GM18858 (cell line): Measurements from ENCODE around the gene C2orf68.
"Not testable (repeated sequence)": the region's sequence is repeated elsewhere in the genome, so short reads cannot be mapped to it uniquely, and the experiment has no call there.

Source experiments
- ATAC-seq: cut with Tn5 transposase; IDR thresholded peaks from one replicate; pipeline ENCODE4 v1.9.1; 2021; ENCODE audit not compliant: unreplicated experiment

Gene C2orf68

GRCh38 chr2:85631316-85631715, 19.4 kb upstream of the C2orf68 start:
- no peak for ATAC-seq

DNA sequence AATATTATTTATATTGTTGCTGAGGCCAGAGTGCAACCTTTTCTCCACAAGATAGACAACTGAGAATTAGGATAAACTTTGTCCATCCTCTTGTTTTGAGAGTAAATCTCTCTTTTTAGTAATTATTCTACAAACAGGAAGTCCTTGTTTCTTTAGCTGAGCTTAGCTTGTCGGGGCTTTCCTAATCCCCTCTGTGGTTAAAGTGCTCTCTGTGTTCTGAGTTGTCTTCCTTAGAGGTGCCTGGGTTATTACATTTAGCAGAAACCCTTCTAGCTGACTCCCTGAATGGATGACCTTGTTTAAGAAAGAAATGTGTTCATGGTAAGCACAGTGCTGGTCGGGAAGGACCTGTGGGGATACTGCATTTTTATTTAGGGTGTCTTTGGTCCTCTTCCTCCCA, 16.8 kb upstream of the C2orf68 start:
- no peak for ATAC-seq

DNA sequence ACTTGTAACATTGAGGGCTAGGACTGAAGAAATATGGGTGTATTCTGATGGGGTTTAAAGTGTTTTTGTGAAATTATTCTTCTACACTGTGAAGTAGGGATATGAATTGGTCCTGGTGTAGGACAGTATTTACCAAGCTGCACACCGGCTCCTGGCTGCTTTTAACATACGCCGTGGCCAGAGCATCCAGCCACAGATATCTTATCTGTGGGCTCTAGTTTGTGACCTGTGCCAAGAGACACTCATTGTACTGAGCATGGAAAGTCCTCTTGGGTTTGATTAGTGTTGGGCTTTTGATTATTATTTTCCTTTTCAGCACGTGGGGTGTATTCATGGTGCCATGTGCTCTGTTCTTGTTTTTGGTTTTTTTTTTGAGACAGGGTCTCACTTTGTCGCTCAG, 12.1 kb upstream of the C2orf68 start:
- ATAC-seq, result no peak

DNA sequence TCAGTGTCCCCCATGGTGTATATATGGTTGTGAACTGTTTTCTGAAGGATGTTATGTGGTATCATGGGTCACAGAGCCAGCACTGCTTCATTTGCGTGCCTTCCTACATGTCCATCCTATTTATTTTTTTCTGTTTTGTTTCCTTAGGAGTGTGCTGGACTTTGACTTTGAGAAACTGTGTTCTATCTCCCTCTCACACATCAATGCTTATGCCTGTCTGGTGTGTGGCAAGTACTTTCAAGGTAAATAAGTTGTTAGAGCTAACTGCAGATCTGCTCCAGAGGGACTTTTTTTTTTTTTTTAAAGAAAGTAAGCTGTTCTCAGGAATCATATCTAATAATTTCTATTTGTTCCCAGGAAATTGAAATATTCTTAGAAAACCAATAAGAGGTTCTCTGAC, 9.5 kb upstream of the C2orf68 start:
- no peak for ATAC-seq

GRCh38 chr2:85619617-85620016, 7.8 kb upstream of the C2orf68 start:
- ATAC-seq, result no peak

DNA sequence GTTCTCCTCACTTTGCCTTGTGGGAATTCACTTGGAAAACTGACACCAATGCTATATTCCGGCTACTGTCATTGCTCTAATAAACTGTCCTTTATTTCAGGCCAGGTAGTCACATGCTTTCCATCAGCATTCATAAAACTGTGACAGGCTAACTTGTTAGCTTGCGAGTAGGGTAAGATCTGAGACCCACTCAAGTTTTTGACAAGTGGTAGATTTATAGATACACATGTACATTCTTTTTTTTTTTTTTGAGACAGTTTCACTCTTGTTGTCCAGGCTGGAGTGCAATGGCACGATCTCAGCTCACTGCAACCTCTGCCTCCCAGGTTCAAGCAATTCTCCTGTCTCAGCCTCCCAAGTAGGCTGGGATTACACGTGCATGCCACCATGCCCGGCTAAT, 5.9 kb upstream of the C2orf68 start:
- not testable (repeated sequence) for ATAC-seq

DNA sequence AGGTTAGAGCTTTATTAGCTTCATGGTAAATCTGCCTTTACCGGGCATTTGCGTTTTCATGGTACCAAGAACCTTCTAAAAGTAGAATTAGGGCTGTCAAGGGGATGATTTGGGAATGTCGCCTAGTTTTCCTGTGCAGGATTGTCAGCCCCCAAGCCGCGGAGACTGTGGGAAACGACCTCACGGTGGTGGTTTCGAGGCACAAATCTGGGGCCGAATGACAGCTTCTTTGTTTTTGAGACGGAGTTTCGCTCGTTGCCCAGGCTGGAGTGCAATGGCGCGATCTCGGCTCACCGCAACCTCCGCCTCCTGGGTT, 3.5 kb upstream of the C2orf68 start:
- ATAC-seq, result no peak

GRCh38 chr2:85614757-85615156, 2.9 kb upstream of the C2orf68 start:
- ATAC-seq, result not testable (repeated sequence)

- ATAC-seq, result no peak
These were observed 2.0 kb upstream of the C2orf68 start for GRCh38 chr2:85613717-85614515.

GRCh38 chr2:85611217-85611704, 605 bp downstream of the C2orf68 start:
- no peak for ATAC-seq

DNA sequence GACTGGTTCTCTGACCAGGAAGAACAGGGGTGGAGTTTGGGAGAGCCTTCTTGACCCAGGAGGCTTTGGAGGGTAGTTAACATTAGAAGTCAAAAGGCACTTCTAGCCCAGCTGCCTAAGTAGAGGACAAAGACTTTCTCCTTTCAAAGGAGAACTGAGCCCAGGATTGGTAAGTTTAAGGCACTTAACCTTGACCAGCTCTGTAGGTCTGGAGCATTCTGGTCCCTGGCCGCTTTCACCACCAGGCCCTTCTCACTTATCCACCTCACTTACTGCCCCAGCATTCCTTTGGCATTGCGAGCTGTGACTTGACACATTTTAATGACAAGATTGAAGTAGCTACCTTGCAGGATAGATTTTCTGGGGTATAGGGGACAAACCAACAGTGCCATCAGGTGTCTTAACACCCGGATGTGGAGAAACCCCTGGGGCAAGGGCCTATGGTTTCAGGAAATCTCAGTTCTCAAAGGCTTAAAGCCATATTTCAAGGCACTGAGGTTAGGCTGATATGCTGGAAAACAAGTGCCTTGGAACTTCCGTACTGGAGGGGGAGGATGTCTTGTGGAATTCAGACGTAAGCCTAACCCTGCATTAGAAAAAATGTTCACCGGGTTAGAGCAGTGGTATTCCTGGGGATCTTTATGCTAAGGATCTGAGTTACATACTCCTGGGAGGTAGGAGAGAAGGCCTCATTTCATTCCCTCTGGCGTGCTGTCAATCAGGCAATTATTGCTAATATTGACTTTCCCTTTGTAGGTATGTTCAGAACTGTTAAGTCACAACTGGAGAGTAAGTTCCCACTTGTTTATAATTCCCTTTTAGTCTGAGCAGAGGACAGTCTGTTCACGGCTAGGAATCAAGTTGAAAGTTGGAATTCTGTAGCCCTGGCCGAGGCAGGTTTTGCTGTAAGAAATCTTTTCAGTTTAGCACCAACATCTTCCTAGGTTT, 4.3 kb downstream of the C2orf68 start:
- ATAC-seq, result no peak

DNA sequence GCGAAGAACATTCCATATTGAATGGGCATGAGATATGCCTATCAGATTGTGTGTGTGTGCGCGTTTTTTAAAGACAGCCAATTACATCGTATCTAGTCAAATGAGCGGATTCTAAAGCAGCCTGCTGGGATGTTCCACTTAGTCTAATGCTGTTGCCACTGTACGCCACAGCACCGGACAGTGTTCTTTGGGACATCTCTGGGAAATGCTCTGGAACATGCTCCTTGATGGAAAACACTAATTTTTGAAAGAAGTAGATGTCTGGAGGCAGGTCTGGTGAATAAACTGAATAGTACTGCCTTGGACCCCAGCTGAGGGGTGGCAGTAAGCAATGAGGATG, 5.8 kb downstream of the C2orf68 start:
- ATAC-seq, result no peak

DNA sequence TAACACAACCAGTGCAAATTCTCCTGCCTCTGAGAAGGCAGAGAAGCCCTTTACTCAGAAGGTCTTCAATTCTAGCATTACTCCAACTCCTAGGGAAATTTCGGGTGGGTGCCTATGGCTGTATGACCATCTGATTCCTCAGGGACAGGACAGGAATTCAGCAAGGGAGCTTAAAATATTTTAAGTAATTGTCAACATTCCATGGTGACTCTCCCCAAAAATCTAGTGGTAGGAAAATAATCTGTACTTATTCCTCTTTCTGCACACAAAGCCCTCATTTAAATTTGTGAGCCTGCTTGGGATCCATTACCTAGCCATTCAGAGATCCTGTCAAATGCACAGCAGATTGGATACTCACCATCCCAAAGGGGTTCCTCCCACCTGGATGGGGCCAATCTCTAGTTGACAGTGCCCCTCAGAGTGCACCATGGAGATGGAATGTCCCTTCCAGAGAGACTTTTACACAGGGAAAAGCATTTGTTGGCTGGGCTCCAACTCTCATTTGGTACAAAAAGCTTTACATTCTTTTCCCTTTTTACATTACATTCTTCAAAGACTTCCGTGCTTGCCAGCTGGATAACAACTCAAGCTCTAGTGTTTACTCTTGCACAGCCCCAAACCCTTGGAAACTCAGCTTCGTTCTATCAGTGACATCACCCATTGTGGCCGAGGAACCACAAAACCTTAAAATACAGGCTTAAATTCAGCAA, 6.3 kb downstream of the C2orf68 start:
- no peak for ATAC-seq

DNA sequence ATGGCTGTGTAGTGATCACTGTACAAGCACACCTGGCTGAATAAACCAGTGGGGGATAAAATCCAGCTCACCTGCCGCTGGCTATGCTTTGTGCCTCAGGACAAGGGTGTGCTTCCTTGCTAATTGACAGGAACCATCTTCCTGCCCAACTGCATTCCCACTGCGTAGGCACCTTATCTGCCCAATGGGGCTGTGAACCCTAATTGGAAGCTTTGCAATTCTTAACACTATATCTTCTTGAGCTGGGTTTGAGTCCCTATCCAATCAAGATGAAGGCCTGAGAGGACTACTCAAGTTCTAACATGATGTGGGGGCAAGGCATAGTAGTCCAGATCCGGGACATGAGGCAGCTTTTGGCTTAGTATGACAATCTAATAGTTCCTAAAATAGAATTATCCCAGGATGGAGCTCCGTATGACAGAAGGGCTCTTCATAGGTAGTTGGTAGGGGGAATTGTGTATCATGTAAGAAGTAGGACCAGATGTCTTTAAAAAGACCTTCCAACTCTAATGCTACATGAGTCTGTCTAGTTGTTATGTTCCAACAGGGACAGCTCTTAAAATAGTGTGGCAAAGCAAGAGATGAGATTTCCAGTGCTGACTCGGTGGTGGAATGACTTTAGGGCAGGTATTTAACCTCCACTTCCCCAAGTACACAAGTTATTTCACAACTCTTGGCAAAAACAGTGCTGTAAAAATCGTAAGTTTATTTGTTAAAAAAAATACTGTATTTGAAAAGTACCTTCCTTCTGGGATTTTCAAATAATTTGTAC, 7.1 kb downstream of the C2orf68 start:
- no peak for ATAC-seq

DNA sequence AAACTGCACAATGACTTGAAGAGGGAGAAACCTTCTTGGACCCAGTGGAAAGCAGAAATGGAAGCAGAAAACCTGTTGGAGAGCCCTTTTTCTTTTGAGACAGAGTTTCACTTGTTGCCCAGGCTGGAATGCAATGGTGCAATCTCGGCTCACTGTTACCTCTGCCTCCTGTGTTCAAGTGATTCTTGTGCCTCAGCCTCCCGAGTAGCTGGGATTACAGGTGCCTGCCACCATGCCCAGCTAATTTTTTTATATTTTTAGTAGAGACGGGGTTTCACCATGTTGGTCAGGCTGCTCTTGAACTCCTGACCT, 7.8 kb downstream of the C2orf68 start:
- not testable (repeated sequence) for ATAC-seq

DNA sequence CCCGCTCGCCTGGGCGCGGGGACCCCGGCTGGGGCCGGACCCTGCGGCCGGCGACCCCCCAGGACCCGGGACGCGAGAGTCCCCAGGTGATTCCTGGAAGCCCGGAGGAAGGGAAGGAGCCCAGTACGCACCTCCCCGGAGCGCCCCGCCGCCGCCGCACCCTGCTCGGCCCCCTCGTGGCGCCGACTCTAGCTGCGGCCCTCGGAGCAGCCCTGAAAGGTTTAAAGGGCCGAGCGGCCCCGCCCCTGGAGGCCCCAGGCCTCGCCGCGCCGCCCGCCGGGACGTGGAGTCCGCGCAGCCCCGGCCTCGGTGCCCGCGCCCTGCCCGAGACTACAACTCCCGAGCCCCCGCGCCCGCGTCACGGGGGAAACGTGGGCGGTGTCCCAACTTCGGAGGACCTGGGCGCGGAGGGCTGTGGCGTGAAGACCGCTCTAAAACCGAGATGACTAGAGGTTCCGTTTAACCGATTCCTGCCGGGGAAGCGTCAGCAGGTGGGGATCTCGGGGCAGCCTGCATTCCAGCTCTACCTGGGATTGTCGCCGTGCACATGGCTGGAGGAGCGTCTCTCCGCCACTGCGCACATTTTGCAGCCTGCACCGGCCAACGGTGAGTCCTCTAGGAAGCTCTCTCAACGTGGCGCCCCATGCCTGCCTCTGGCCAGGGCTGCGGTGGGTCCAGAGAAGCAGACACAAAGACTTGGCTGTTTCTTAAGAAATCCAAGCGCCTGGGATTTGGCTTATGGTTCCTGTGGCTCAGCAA, 9.2 kb downstream of the C2orf68 start, which contains the start of gene TMEM150A:
Gene TMEM150A (minus strand): TSS at position 223 of the 759 bp plus-strand sequence. CDS start 750 bp downstream, outside the sequence.
- ATAC-seq, result peak; percentile 87

DNA sequence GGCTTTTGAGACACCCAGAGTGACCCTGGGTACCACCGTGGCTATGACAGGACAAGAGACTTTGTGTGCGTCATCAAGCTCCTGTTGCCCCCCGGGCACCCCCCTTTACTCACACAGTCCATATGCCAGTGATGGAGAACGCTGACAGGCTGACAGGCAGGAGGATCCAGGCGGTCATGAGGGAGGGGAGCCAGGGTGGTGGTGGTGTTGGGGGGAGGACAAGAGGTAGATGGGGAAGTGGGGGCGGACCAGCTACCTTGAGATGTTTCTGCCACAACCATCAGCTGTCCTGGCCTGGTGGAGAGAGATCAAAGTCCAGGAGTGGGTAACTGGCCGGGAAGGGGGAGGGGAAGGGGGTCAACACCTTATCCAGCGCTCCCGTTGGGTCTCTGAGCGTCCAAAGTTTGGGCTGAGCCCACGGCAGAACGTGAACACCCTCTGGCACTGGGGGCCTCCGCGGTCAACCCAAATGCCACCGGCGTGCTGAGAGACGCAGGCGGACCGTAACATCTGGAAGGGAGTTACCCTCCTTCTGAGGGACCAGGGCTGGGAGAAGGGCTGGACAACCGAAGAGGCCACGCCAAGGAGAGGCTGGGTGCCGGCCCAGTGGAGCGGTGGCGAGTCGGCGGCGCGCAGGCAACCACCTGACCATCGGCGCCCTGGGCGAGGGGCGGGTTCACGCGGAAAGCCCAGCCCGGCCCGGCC, 9.9 kb downstream of the C2orf68 start:
- ATAC-seq, result peak; percentile 21

DNA sequence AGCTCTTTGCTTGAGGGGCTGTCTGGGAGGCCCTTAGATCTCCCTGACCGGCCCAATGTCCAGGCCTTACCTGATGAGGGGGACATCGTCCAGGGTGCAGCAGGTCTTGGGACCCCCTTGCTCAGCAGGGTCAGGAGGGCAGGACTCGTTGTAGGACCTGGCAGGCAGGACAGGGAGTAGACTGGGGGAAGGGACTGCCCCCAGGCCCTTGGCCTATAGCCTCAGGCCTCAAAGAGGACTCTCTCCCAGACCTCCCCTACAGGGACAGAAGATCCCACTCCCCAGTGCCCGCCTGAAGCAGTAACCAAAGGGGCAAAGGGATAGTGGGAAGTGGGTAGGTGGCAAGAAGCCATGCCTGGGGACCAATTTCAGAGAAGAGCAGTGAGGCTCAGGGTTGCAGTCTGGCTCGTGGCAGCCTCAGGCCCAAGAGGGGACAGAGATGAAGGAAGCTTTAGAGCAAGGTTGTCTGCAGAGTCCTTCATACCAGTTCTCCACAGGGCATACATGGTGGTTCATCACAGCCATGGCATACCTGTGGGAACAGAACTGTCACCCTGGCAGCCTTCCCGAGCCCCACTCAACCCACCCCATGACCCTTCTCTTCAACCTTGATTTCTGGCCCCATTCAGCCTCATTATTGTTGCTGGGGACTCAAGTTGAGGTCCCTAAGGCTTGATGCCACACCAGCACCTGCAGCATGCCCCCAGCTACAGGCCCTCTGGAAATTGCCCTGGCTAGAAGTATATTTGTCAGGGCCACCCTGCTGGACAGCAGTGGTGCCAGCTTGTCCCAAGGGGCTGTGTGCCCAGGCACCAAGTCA, 10.7 kb downstream of the C2orf68 start:
- ATAC-seq, result no peak

DNA sequence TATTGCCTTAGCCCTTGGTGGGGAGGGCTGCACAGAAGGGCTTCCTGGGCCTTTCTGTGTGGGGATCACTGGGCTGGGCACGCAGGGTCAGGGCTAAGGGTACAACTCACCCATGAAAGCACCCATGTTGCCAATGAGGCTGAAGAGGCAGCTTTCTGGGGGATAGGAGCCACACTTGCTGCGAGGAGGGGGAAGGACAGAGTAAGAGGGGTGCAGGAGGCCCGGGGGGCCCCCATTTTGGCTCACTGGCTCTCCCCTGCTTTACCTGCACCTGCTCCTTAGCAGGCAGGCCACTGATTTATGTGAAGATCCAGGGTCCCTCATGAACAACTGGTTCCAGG, 11.7 kb downstream of the C2orf68 start:
- ATAC-seq, result no peak
